ENCODE measurements around the gene KCNIP4.

- no peak for TF ChIP-seq POLR2A (IDR thresholded peaks at IDR 0.05)
- TF ChIP-seq CTCF (IDR thresholded peaks at IDR 0.05), result no peak
Measured at GRCh38 chr4:21467551-21467950, 481.0 kb downstream of the KCNIP4 start.
